ENCODE data around the gene TGM2. TPM values are rescaled to one million over a fixed set of nuclear protein-coding genes. Genes with fewer than 3 reads are reported as not detected.
A peak's percentile ranks its signal among the peaks of the same experiment; 100 is the strongest.

The TGM2 gene
- total RNA-seq, 1 donor from 2014 or later = 131 TPM

DNA sequence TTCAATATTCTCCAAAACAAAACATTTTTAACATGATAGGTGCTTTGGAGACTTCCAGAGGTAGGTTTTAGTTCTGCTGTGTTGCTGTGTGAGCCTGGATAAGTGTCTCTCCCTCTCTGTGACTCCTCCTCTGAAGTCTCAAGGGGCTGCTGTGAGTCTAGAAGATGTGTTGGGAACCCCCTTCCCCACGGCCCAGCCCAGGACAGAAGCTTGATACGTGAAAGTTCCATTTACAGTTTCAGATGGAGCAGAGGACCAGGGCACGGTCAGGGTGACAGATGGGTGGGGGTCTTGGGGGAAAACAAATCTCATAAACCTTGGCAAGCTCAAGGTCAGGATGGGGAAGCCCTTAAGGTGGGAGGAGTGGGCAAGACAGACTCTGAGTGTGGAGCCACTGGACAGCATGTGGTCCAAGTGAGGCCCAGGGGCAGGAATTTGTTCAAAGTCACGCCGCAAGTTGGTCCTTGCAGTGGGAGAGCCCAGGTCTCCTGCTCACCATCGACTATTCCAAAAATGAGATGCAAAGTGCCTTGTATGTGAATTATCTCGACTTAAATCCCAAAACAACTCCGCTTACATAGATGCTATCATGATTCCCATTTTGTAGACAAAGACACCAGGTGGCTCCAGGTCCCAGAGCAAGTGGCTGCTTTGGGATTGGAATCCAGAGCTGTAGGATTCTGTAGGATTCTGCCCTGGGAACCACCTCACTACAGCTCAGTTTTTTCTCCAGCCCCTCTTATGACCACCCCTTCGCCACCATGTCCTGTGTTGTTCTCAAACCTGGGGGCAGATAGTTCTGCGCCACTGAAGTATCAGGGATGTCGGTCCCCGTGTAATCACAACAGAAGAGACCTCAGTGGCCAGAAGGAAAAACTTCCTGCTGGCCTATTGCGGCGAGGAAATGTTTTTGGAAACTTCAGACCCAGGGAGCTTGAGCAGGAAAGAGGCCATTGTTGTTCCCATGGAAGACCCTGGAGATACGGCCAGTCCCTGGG, 1.9 kb downstream of the TGM2 start:
- no peak for DNase-seq (ENCODE audit: low spot score)

DNA sequence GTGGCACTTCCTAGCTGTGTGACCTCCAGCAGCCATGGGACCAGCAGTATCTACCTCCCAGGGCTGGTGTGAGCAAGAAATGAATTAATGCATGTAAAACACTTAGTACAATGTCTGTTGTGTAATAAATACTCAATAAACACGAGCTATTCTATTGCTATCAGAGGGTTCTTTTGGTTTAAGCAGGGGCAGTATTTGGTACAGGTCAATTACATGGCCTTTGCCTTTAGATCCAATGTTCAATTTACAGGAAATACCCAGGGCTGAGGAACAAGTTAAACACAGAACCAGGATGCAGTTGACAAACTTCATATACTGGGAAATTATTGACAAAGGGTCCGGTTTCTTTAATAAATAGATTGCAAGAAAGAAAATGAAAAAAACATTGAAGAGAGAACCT, 2.9 kb downstream of the TGM2 start:
- no peak for DNase-seq (ENCODE audit: low spot score)

DNA sequence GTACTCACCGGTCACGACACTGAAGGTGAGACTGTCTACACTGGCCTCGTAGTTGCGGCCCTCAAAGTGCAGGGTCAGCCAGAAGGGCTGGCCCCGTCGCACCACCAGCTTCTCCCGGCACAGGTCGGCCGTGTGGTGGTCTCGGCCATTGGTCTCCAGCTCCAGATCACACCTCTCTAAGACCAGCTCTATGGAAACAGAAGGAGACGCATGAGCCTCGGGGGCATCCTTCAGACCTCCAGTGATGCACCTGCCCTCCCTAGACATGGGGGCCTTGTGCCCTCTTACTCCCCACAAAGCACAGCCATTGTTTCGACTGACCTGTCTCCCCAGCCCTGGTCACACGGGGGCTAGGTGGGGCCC, 3.7 kb downstream of the TGM2 start:
- no peak for DNase-seq (ENCODE audit: low spot score)

DNA sequence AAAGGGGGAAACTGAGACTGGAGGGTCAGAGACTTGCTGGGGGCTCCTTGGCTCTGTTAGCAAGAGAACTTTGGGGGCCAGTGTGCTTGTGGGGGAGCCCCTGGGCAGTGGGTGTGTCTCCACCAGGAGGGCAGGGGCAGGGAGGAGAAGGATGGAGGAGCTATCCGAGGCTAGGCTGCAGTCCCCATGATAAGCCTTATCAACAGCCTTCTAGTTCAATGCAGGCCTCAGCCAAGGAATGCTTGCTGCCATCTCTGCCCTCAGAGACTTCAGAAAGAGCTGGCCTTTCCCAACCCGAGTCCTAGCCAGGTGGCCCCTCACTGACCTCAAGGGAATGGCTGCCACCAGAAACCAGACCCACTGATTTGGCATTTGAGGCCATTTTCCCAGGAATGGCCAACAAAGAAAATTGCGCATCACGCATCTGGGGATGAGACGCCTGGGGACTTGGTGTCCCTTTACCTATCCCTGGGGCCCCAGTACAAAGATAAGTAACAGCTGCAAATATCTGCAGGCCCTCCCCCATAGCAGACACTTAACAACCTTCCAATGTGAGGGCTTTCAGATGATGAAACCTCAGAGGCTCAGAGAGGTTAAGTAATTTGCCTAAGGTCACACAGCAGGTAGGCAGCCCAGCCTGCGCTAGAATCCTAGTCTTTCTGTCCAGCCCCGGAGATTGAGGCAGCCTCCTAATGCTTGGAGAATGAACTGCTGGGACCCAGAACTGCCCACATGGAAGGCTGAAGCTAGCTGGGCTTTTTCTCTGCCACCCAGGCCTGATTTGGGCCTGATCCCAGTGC, 4.9 kb downstream of the TGM2 start:
- no peak for DNase-seq (ENCODE audit: low spot score)

DNA sequence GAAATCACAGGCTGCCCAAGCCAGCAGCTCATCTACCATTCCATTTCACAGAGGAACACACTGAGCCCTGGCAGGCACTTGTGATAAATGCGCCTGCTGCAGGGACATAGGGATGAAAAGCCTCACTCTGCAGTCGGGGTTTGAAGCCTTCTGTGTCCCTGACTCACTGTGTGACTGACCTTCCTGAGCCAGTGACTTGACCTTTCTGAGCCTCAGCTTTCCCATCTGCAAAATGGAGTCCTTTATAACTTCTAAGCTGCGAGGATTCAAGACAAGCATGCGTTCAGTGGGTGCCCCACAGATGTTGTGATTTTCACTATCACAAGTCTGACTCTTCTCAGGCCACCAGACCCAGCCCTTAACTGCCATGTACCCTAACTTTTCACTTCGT, 5.5 kb downstream of the TGM2 start:
- no peak for DNase-seq (ENCODE audit: low spot score)

DNA sequence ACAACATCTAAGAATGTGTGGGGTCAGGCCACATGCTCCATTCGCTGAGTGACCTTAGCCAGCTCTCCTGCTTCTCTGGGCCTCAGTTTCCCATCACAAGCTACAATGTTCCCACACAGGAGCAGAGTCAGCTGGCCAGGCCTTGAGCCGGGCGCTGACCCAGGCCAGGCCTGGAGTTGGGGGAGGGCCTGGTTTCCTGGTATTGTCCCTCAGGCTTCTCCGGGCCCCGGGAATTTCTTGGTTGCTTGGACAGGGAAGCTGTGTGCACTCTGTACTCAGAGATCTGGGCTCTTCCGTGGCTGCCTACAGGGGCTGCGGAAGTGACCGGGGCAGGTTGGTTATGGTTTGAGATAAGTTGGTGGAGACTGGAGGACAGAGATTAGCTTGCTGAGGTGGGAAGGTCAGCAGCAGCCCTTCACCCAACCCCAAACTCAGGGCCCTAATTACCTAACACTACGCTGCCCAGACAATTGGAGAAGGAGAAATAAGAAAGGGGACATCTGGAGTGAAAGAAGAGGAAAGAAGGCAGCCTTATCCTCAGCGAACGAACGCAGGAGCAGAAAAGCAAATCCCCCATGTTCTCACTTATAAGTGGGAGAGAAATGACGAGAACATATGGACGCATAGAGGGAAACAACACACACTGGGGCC, 6.2 kb downstream of the TGM2 start:
- no peak for DNase-seq (ENCODE audit: low spot score)

DNA sequence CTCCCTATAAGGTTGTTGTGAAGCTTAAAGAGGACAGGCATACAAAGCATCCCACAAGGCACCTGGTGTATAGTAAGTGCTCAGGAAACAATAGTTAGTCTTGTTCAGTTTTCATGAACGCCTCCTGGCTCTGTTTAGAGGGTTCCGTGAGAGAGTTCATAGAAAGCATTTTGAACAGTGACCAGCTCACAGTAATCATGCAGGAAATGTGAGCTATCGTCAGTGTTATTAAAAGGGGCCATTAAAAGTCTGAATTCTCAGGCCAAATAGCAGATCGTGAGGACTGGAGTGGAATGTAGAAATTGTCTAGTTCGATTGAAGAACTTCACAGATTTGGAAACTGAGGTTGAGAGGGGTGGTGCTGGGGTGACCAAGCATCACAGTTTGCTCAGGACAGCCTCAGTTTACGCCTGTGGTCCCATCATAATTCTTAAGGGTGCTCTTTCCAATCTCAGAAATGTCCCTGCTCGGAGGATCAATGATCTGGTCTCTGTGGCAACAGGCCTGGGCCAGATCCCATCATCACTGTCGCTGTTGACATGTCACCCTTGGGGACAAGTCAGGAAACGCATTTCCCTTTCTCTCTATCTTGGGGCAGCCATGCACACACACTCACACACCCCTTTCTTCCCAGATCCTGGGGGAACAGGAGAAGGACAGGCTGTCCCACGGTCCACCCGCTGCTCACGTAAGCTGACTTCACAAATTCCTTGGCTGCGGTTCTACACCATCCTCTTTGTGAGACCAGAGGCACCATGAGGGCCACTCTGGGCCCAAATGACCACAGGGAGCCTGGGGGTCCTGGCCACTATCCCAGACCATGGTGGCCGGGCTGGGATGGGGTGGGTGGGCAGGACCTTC, 7.2 kb downstream of the TGM2 start:
- no peak for DNase-seq (ENCODE audit: low spot score)

DNA sequence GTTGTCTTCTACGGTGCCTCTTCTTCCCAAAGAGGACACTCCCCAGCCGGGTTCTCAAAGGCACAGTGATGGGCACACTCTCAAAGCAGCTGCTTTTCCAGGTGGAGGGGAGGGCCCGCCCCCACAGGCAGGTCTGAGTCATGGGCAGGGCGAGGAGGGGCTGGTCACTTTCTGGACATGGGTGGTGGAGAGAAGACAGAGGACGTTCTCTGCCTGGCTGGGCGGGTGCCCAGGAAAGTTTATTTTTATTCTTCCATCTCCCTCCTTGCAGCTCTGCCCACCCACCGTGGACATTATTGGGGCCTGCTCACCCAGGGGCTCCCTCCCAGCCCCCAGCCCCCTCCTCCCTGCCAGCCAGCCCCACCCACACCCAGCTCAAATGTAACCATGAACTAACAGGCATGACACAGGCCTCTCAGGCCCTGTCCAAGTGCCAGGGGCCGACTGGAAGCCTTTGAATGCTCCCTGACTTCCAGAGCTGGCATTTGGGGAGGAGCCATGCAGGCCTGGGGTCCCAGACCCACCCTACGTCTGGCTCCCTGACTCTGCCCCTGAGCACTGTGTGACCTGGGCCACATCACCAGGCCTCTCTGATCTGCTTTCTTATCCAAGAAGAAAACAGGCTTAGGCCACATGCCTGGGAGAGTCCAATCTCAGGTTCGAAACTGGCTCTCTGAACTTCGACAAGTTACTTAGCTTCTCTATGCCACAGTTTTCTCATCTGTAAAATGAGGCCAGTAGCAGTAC, 8.0 kb downstream of the TGM2 start:
- no peak for DNase-seq (ENCODE audit: low spot score)

DNA sequence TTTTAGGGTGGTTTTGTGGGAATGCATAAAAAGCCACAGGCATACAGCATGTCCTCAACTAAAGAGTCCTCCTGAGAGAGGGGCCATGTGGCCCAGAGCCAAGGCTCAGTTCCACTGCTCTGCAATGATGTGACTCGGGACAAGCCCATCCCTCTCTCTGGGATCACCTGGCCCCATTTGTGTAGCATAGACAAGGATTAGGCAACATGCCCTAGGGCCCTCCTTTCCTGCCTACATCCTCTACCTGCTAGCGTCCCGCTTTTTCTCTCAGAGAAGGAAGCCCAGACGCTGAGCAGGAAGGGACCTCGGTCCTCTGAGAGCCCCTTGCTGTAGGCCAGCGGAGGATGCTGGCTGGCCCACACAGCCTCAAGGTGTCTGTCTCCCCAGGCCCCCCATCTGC, 8.8 kb downstream of the TGM2 start:
- no peak for DNase-seq (ENCODE audit: low spot score)

DNA sequence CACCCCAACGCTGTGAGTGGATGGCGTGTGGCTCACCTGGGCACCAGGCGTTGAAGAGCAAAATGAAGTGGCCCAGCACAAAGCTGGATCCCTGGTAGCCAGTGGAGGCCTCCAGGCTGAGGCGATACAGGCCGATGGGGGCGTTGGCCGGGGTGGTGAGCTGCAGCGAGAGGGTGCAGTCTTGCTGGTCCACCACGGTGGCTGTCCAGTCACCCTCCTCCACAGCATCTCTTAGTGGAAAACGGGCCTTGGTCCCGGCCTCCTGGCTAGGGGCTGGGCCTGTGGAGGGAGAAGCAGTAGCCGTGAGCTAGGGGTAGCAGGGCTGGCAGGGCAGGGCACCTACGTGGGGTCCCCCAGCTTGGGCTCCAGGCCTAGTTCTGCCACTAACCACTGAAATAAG, 9.3 kb downstream of the TGM2 start:
- DNase-seq (ENCODE audit: low spot score) = no peak

DNA sequence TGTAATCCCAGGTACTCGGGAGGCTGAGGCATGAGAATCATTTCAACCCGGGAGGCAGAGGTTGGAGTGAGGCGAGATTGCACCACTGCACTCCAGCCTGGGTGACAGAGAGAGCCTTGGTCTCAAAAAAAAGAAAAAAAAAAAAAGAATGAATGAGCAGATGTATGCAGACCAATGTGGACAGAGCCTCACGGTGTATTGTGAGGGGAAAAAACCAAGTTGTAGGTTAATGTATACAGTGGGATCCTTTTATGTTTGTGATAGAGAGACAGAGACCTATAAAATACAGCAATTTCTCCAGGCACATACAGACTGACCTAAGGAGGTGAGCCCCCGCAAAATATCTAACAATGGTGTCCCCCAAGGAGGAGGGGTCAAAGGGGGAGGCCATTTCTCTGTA, 11.7 kb downstream of the TGM2 start:
- no peak for DNase-seq (ENCODE audit: low spot score)

DNA sequence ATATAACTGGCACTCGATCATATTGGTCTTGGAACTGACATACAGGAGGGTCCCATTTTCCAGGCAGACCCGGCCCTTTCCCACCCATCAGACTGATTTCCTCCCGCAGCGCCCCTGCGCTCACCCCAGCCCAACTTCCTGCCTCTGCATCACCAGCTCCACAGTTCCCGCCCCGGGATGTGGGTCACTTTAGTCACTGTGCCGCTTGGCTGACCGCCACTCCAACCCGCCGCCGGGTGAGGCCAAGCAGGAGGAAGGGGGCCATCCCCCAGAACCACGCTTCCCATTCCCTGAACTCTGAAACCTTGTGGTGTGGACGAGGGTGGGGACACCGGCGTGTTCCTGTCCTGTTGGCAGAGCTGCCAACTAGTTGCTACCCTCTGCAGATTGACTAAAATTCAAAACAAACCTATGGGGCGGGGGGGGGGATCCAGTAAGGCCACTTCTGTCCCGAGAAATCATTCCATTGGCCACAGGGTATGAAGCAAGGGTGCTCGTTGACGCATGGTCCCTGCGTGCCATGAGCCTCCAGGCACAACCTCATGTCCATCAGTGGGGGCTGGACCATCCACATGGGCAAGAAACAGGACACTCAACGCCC, 12.3 kb downstream of the TGM2 start:
- peak; percentile 96 for DNase-seq (ENCODE audit: low spot score)

DNA sequence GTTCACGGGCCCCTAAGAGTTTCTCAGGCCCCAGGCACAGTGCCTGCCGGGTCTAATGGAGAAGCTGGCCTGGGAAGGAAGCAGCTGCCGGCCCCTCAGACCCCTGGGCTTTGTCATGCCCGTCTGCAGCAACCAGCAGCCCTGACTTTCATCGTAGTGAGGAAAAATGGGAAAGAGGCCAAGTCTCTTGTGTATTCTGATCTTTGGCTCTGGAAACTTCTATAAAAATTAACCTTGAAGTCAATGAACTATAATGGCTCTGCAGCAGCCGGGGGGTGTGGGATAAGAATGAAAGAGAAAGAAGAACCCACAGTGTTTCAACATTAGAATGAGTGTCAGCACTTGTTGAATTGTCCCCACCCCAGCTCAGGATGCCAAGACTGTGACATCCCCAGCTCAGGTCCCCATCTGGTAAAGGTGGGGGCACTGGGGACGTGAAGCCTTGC, 12.9 kb downstream of the TGM2 start:
- DNase-seq (ENCODE audit: low spot score) = no peak

DNA sequence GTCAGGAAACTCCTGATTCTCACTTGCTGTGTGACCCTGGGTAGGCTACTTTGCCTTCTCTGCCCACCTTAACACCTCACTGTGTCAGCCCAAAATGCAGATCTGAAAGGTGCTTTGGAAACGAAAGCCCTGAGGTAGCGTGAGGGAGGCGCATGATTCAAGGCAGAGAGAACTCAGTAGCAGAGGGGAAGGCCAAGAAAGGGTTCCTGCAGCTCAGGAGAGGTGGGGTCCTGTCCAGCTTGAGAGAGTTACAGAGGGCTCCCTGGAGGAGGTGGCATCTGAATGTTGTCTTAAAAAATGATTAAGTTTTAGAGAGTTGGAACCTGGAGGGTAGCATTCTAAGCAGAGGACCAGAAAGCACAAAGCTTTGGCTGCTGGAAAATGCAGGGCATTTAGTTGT, 13.6 kb downstream of the TGM2 start:
- no peak for DNase-seq (ENCODE audit: low spot score)

DNA sequence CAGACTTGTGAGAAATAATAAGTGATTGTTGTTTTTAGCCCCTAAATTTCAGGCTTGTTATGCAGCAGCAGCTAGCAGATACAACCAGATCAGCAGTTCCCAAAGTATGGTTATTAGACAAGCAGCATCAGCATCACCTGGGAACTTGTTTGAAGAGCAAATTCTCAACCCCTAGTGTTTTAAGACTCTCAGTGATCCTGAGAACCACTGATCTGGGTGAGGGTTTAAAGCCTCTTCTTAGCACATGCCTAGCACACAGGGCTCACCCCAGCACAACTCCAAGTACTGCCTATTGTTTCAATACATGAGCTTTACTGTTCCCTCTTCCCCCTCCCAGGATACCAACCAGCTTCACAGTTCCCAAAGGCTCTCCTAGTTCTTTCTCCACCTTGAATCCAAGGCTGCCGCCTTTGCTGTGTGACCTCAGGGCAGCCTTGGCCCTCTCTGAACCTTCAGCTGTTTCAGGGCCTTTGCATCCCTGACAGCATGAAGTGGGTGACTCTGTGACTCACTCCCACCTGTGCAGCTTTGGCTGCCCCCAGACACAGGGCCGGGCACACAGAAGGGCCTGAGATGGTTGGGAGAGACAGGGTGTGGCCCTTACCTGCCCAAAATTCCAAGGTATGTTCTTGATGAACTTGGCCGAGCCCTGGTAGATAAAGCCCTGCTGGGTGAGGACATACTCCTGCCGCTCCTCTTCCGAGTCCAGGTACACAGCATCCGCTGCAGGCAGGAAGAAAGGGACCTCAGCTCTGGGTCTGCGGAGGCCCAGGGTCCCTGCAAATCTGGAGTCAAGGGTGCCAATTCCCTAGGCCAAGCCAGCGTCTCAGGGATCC, 14.5 kb downstream of the TGM2 start:
- no peak for DNase-seq (ENCODE audit: low spot score)

DNA sequence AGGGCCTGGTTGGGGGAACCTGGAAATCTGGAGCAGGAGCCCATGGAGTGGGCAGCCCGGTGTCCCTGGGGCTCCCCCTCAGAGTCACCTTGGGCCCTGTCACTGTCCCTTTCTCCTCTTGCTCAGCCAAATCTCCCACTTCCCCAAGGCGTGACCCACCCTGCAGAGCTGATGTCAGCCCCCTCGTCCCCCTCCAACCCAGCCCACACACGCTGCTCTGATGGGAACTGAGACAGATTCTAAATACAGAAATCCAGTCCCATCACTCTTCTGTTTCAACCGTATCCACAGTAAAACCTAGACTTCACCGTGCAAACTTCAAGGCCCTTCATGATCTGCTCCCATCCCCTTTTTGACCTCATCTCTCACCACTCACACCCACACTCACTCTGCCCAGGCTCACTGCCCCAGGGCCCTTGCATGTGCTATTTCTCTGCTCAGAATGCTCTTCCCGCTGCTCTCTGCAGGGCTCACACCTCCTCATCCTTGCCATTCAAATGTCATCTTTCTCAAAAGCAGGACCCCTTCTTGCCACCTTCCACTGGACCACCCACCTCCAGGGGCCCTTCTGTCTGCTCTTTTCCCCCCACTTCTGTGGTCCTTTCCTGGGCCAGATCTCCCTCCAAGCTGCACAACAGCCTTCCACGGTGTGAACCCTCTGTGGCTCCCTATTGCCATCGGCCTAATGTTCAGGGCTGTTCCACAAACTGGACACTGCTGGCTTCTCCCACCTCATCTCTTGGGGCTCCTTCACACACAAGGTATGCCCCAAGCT, 16.6 kb downstream of the TGM2 start:
- no peak for DNase-seq (ENCODE audit: low spot score)

DNA sequence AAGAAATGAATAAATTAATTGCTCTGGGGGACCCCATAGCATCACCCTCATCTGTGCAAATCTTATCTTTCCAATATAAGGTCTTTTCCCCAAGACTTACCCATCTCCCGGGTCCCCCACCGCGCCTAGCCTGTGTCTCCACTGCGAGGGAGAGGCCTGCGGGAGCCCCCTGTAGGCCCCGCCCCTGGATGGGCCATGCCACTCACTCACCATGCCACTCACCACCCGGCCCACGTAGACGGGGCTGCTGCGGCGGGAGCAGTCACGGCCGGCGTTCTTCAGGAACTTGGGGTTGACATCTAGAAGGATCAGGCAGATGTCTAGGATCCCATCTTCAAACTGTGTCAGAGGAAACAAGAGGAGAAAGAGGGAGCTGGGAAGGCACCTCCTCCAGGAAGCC, 17.3 kb downstream of the TGM2 start:
- no peak for DNase-seq (ENCODE audit: low spot score)

DNA sequence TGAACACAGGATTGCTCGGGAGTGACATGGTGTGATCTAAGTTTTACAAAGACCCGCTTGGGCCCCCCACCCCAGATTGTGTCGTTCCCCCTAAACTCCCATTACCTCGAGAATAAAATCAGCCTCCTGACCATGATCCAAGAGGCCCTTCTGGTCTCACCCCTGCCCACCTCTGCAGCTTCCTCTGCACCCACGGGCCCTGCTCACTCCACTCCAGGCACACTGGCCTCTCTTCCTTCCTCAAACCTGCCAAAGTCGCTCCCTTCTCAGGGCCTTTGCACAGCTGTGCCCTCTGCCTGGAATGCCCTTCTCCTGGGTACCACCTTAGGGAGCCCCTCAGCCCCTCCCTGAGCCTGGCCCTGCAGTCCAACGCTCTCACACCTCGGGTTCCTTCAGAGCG, 17.9 kb downstream of the TGM2 start:
- no peak for DNase-seq (ENCODE audit: low spot score)

Data from mesenteric fat pad (tissue), 1 donor.